Superior temporal gyrus (tissue), 1 donor: Measurements from ENCODE around the gene CEP250.
"Not testable (repeated sequence)": the region's sequence is repeated elsewhere in the genome, so short reads cannot be mapped to it uniquely, and the experiment has no call there.

Experiments
- DNase-seq: peaks from one replicate; pipeline ENCODE4 v3.0.0-alpha.2; 2016; ENCODE audit errors: extremely low spot score

Gene CEP250

GRCh38 chr20:35454881-35455609, at the start of gene CEP250:
Gene CEP250 (plus strand): TSS chr20:35455598. CDS start chr20:35462368, 6,770 bp downstream.
- DNase-seq, result peak; percentile 97

- no peak for DNase-seq
Measured at GRCh38 chr20:35405775-35406174, 49.6 kb upstream of the CEP250 start.

- DNase-seq, result no peak
Measured at GRCh38 chr20:35408270-35408669, 47.1 kb upstream of the CEP250 start.

- DNase-seq, result no peak
Measured at GRCh38 chr20:35409542-35409941, 45.9 kb upstream of the CEP250 start.

- no peak for DNase-seq
Measured at GRCh38 chr20:35410613-35411012, 44.8 kb upstream of the CEP250 start.

- no peak for DNase-seq
Measured at GRCh38 chr20:35421322-35421721, 34.1 kb upstream of the CEP250 start.

GRCh38 chr20:35431621-35432429, 23.6 kb upstream of the CEP250 start:
- DNase-seq, result no peak

GRCh38 chr20:35432430-35432735, 23.0 kb upstream of the CEP250 start:
- no peak for DNase-seq

- no peak for DNase-seq
Measured at GRCh38 chr20:35433337-35433736, 22.1 kb upstream of the CEP250 start.

GRCh38 chr20:35434085-35435005, 21.1 kb upstream of the CEP250 start:
- DNase-seq, result no peak

GRCh38 chr20:35436177-35436573, 19.2 kb upstream of the CEP250 start:
- DNase-seq, result no peak

- DNase-seq, result no peak
Measured at GRCh38 chr20:35437599-35437998, 17.8 kb upstream of the CEP250 start.

GRCh38 chr20:35443003-35443402, 12.4 kb upstream of the CEP250 start:
- DNase-seq, result no peak

- DNase-seq, result no peak
Measured at GRCh38 chr20:35444226-35444625, 11.2 kb upstream of the CEP250 start.

GRCh38 chr20:35446356-35447078, 8.9 kb upstream of the CEP250 start:
- DNase-seq, result no peak

- DNase-seq, result peak; percentile 89
Measured at GRCh38 chr20:35447082-35447789, 8.2 kb upstream of the CEP250 start.

GRCh38 chr20:35448788-35449373, 6.5 kb upstream of the CEP250 start:
- DNase-seq, result no peak

GRCh38 chr20:35449855-35450254, 5.5 kb upstream of the CEP250 start:
- not testable (repeated sequence) for DNase-seq

GRCh38 chr20:35451295-35451694, 4.1 kb upstream of the CEP250 start:
- no peak for DNase-seq

GRCh38 chr20:35453647-35454046, 1.8 kb upstream of the CEP250 start:
- DNase-seq, result no peak
